HCT116 (cell line): ENCODE data around the gene DOCK1. TPM values are rescaled to one million over a fixed set of nuclear protein-coding genes. Genes with fewer than 3 reads are reported as not detected.

Source experiments
- ATAC-seq: fragments of 200-7000 bp; cut with Tn5 transposase; 2 replicates; pipeline ENCODE4 v1.9.1; 2020; ENCODE audit warnings: mild to moderate bottlenecking, moderate library complexity
- BruUV-seq: library from RNA; stranded (reverse); fragments of 400-500 nt; replicated peaks from 2 replicates; lab custom pipeline; 2021; lab: Mats Ljungman, UMichigan
- CTCF ChIA-PET: fragments of 300-600 bp; sonication (Branson Sonifier 250); formaldehyde crosslinking; loops from one replicate; lab custom pipeline; 2021; ENCODE audit warnings: antibody characterized with exemption; lab: Charles Lee
- POLR2A ChIA-PET: fragments of 300-600, 350-600 bp; sonication (Branson Sonifier 250); formaldehyde crosslinking; loops from one replicate; lab custom pipeline; 2021; ENCODE audit warnings: antibody characterized with exemption; lab: Charles Lee
- RAD21 ChIA-PET, 2 experiments: fragments of 300-600 bp; sonication (Branson Sonifier 250); formaldehyde crosslinking; loops; one replicate each; lab custom pipeline; 2023; ENCODE audit warnings: low total read pairs in 2 of 2; ENCODE audit not compliant: uncharacterized antibody in 2 of 2, unreplicated experiment in 2 of 2, low non-redundant PET in 1 of 2; lab: Charles Lee
- DNase-seq: peaks from one replicate; pipeline ENCODE4 v3.0.0-alpha.2; 2010; ENCODE audit warnings: low read depth, low spot score
- H2AFZ ChIP-seq: fragments of 200-600 bp; shearing (Covaris generic), sonication (generic); 2 replicates; pipeline ENCODE4 v1.6.1; 2017; ENCODE audit warnings: low read depth, mixed run types, mixed read lengths, antibody characterized with exemption, low read length; ENCODE audit not compliant: poor library complexity, severe bottlenecking
- H3K27ac ChIP-seq: 2 replicates; pipeline ENCODE4 v1.5.1; 2012; ENCODE audit warnings: low read depth, low read length
- H3K27me3 ChIP-seq: fragments of 200-600 bp; sonication (generic); 2 replicates; pipeline ENCODE4 v1.6.1; 2016; ENCODE audit warnings: mixed run types, low read length, mixed read lengths; ENCODE audit not compliant: insufficient read depth
- H3K36me3 ChIP-seq, 2 experiments: fragments of 200-500 bp in 1 of 2; fragments of 200-600 bp in 1 of 2; sonication (Bioruptor generic) in 1 of 2; sonication (generic) in 1 of 2; 2 replicates each; pipeline versions ENCODE4 v1.5.1 to v1.6.1; 2014 to 2016; ENCODE audit warnings: low read length in 2 of 2, inconsistent platforms in 1 of 2, mixed read lengths in 1 of 2, mixed run types in 1 of 2; ENCODE audit not compliant: insufficient read depth in 2 of 2, control insufficient read depth in 1 of 2
- H3K4me1 ChIP-seq, 2 experiments: fragments of 200-600 bp in 1 of 2; sonication (generic) in 1 of 2; 2 replicates each; pipeline versions ENCODE4 v1.5.1 to v1.6.1; 2012 to 2017; ENCODE audit warnings: low read length in 2 of 2, inconsistent platforms in 1 of 2, mild to moderate bottlenecking in 1 of 2, mixed read lengths in 1 of 2, mixed run types in 1 of 2, moderate library complexity in 1 of 2; ENCODE audit not compliant: insufficient read depth in 2 of 2, control insufficient read depth in 1 of 2
- H3K4me2 ChIP-seq: fragments of 200-600 bp; sonication (generic); 2 replicates; pipeline ENCODE4 v1.6.1; 2017; ENCODE audit warnings: mixed run types, low read length, mixed read lengths
- H3K4me3 ChIP-seq, 2 experiments: fragments of 200-600 bp in 1 of 2; sonication (generic) in 1 of 2; replicated peaks in 1 of 2; 2 replicates each; pipeline ENCODE4 v1.5.1; 2011 to 2016; ENCODE audit warnings: low read length in 2 of 2, control low read depth in 1 of 2, low read depth in 1 of 2, mild to moderate bottlenecking in 1 of 2, mixed read lengths in 1 of 2, mixed run types in 1 of 2
- H3K79me2 ChIP-seq: fragments of 200-600 bp; sonication (generic); 2 replicates; pipeline ENCODE4 v1.6.1; 2017; ENCODE audit warnings: mild to moderate bottlenecking, mixed run types, low read length, moderate library complexity, mixed read lengths; ENCODE audit not compliant: insufficient read depth
- H3K9ac ChIP-seq: fragments of 200-600 bp; sonication (generic); 2 replicates; pipeline ENCODE4 v1.6.1; 2016; ENCODE audit warnings: low read length, mixed read lengths
- H3K9me2 ChIP-seq: fragments of 200-600 bp; sonication (generic), shearing (Covaris generic); 2 replicates; pipeline ENCODE4 v1.6.1; 2017; ENCODE audit warnings: mixed run types, mild to moderate bottlenecking, moderate library complexity; ENCODE audit not compliant: insufficient read depth
- H3K9me3 ChIP-seq, 2 experiments: fragments of 200-500 bp in 1 of 2; fragments of 200-600 bp in 1 of 2; sonication (Bioruptor generic) in 1 of 2; sonication (generic) in 1 of 2; 2 replicates each; pipeline ENCODE4 v1.6.1; 2014 to 2017; ENCODE audit warnings: low read length in 2 of 2, mixed read lengths in 2 of 2, inconsistent platforms in 1 of 2, low read depth in 1 of 2, mild to moderate bottlenecking in 1 of 2, mixed run types in 1 of 2, moderate library complexity in 1 of 2; ENCODE audit not compliant: control insufficient read depth in 1 of 2, insufficient read depth in 1 of 2
- H4K20me1 ChIP-seq: fragments of 200-600 bp; sonication (generic), shearing (Covaris generic); 2 replicates; pipeline ENCODE4 v1.6.1; 2017; ENCODE audit warnings: mixed run types, mild to moderate bottlenecking, moderate library complexity; ENCODE audit not compliant: insufficient read depth
- EZH2phosphoT487 ChIP-seq: fragments of 200-600 bp; IDR thresholded peaks from 2 replicates; pipeline ENCODE4 v1.6.1; 2018; ENCODE audit warnings: antibody characterized with exemption, borderline replicate concordance
- YY1 ChIP-seq: IDR thresholded peaks from 2 replicates; pipeline ENCODE4 v1.6.1; 2011; ENCODE audit warnings: low read length, low read depth, moderate library complexity, mild to moderate bottlenecking; ENCODE audit not compliant: insufficient replicate concordance; ENCODE audit errors: extremely low read depth
- intact Hi-C: fragments of 100-400 bp; cut with micrococcal nuclease; formaldehyde crosslinking; loops from 2 replicates; pipeline ENCODE4 v1.10.0; 2022
- total RNA-seq: library from RNA; stranded (reverse); gene quantifications from one replicate; pipeline ENCODE4 v1.2.1, GENCODE V29; 2021; ENCODE audit not compliant: unreplicated experiment
- TF ChIP-seq, protein P1 (sequence below), 3 experiments: fragments of 200-600 bp in 1 of 3; sonication (generic) in 1 of 3; IDR thresholded peaks in 2 of 3; conservative IDR thresholded peaks in 1 of 3; 2 replicates each; pipeline ENCODE4 v1.5.1; 2012 to 2017; ENCODE audit warnings: low read depth in 2 of 3, low read length in 2 of 3, antibody characterized with exemption in 1 of 3, borderline replicate concordance in 1 of 3, control low read depth in 1 of 3, mild to moderate bottlenecking in 1 of 3, mixed read lengths in 1 of 3, mixed run types in 1 of 3, moderate library complexity in 1 of 3; ENCODE audit not compliant: insufficient read depth in 1 of 3

The DOCK1 gene
- total RNA-seq, 1 experiment from 2014 or later: 46.5 TPM

DNA sequence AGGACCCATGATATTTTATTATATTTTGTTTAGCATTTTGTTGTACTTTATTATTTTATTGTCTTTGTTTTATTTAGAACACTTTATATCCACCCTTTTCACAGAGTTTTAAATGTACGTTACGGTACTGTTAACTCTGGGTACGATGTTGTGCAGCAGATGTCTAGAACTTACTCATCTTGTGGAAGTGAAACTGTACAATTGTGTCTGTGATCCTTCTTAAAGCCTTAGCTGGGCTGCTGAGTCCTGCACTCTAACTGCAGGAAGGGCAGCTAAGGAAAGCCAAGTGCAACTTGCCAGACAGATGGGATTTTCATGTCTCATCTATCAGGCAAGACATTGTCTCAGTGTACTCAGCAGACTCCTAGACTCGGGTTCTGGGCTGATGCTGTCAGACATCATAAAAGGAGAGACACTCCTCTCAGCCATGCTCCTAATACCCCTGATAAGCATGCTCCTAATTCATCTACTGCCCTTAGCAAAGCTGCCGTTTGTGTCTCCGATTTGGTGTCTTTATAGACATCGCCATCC is 305.8 kb downstream of the DOCK1 start:
- H3K79me2 ChIP-seq: no peaks in the 10 kb centered on the region
- H3K9me3 ChIP-seq: no peaks in the 10 kb centered on the region
- no peaks in the 10 kb centered on the region for H4K20me1 ChIP-seq
- no peak overlapping the region for H3K27ac ChIP-seq
- POLR2A ChIA-PET: no interaction called here
- DNase-seq (no peak), ATAC-seq (no peak)
- no peak overlapping the region for H3K4me2 ChIP-seq
- intact Hi-C loops: no loop called here
- no peaks in the 10 kb centered on the region for H3K4me1 ChIP-seq
- TF ChIP-seq, protein P1, sequence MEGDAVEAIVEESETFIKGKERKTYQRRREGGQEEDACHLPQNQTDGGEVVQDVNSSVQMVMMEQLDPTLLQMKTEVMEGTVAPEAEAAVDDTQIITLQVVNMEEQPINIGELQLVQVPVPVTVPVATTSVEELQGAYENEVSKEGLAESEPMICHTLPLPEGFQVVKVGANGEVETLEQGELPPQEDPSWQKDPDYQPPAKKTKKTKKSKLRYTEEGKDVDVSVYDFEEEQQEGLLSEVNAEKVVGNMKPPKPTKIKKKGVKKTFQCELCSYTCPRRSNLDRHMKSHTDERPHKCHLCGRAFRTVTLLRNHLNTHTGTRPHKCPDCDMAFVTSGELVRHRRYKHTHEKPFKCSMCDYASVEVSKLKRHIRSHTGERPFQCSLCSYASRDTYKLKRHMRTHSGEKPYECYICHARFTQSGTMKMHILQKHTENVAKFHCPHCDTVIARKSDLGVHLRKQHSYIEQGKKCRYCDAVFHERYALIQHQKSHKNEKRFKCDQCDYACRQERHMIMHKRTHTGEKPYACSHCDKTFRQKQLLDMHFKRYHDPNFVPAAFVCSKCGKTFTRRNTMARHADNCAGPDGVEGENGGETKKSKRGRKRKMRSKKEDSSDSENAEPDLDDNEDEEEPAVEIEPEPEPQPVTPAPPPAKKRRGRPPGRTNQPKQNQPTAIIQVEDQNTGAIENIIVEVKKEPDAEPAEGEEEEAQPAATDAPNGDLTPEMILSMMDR (IDR thresholded peaks at IDR 0.05 in 2 of 3, conservative IDR thresholded peaks at IDR 0.05 in 1 of 3; ENCODE audit: borderline replicate concordance in 1 of 3, insufficient read depth in 1 of 3, low read depth in 2 of 3, low read length in 2 of 3): no peak
- no peak for TF ChIP-seq YY1
- H3K4me3 ChIP-seq: no peak overlapping the region
- RAD21 ChIA-PET: no interaction called here
- CTCF ChIA-PET: no interaction called here
- no TSS peak for BruUV-seq
- H2AFZ ChIP-seq: no peak overlapping the region
- H3K9ac ChIP-seq: no peak overlapping the region
- no peaks in the 10 kb centered on the region for H3K27me3 ChIP-seq
- no peaks in the 10 kb centered on the region for H3K9me2 ChIP-seq
- H3K36me3 ChIP-seq: no peaks in the 10 kb centered on the region

DNA sequence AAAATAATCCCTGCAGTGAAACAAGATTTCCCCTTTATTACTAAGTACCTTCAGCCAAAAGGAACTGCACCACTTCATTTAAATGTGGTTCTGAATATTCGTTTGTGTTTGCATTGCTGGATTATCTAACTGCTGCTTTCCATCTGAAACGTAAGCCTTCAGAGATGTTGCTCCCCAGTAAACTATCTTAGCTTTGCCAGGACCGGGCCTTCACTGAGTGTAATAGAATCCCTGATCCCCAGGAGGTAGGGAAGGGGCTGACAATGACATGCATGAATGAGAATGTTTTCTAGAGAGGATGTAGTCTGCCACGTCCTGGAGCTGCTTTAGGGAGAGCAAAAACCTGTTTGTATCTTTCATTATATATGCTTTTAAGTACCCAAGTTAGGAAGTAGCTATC is 310.6 kb downstream of the DOCK1 start:
- 0 out of 4 replicates have a peak, but pooled peaks cover 0 to 3% of the 10 kb centered on the region in 2 experiments for H3K4me1 ChIP-seq
- H4K20me1 ChIP-seq: no peaks in the 10 kb centered on the region
- intact Hi-C loops: no loop called here
- ChIA-PET POLR2A (no interaction called here), CTCF (no interaction called here), RAD21 (no interaction called here)
- H3K36me3 ChIP-seq: no peaks in the 10 kb centered on the region
- no peak overlapping the region for H3K9ac ChIP-seq
- H3K4me3 ChIP-seq: no peak overlapping the region
- ATAC-seq (no peak), DNase-seq (no peak)
- no peaks in the 10 kb centered on the region for H3K9me2 ChIP-seq
- H3K27me3 ChIP-seq: no peaks in the 10 kb centered on the region
- H3K4me2 ChIP-seq: no peak overlapping the region
- no peak overlapping the region for H3K27ac ChIP-seq
- H3K9me3 ChIP-seq: peaks cover 0 to 3% of the 10 kb centered on the region in 2 experiments; a peak in 1 of 4 replicates
- H2AFZ ChIP-seq: no peak overlapping the region
- no TSS peak for BruUV-seq
- no peak for TF ChIP-seq EZH2phosphoT487
- TF ChIP-seq, all 23 proteins: peak for 0
- H3K79me2 ChIP-seq: no peaks in the 10 kb centered on the region
